ENCODE results near the gene HK2. TPM values are rescaled to one million over a fixed set of nuclear protein-coding genes. Genes with fewer than 3 reads are reported as not detected.

Gene HK2
- total and polyA plus RNA-seq, 2 of the 4 experiments (the other 2 are of a cell fraction) = 17.4 to 20.9 TPM

DNA sequence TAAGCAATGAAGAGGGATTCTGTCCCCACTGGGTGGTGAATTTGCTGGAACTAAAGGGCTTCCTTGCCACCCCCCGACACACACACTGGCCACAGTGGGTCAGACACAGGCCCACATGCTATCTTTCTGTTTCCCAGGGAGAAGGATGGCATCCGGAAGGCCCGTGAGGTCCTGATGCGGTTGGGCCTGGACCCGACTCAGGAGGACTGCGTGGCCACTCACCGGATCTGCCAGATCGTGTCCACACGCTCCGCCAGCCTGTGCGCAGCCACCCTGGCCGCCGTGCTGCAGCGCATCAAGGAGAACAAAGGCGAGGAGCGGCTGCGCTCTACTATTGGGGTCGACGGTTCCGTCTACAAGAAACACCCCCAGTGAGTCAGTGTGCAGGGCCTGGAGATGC, 44.6 kb downstream of the HK2 start:
- no peak overlapping the region for H3K4me3 ChIP-seq (ENCODE audit: insufficient read depth, low read depth, low read length)
- H3K18ac ChIP-seq (ENCODE audit: low read depth, low read length) = no peak overlapping the region
- no peak overlapping the region for H2BK120ac ChIP-seq (ENCODE audit: low read depth, low read length)
- no peak overlapping the region for H4K8ac ChIP-seq (ENCODE audit: low read depth in 2 of 2, low read length in 2 of 2)
- H4K5ac ChIP-seq (ENCODE audit: low read depth, low read length) = no peak overlapping the region
- no peak overlapping the region for H3K27ac ChIP-seq (ENCODE audit: insufficient read depth, low read length)
- ATAC-seq (ENCODE audit: low read depth) (no peak), DNase-seq (no peak)
- H3K14ac ChIP-seq (replicated peaks; ENCODE audit: low read depth, low read length) = no peak overlapping the region
- WGBS, 2 experiments (ENCODE audit: extremely low coverage in 2 of 2, insufficient read length in 1 of 2) = 99% methylated on average over 13 of the region's 20 CpGs; no CpG with 5 or more reads in 1 of the 2 experiments
- H3K23ac ChIP-seq (ENCODE audit: low read depth, low read length) = no peak overlapping the region
- H3K4me1 ChIP-seq (ENCODE audit: control insufficient read depth, insufficient read depth, low read length) = peaks cover 12% of the 10 kb centered on the region
- H4K91ac ChIP-seq (ENCODE audit: insufficient read depth, low read depth, low read length) = no peak overlapping the region
- TF ChIP-seq, protein P1, sequence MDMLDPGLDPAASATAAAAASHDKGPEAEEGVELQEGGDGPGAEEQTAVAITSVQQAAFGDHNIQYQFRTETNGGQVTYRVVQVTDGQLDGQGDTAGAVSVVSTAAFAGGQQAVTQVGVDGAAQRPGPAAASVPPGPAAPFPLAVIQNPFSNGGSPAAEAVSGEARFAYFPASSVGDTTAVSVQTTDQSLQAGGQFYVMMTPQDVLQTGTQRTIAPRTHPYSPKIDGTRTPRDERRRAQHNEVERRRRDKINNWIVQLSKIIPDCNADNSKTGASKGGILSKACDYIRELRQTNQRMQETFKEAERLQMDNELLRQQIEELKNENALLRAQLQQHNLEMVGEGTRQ (IDR thresholded peaks at IDR 0.05; ENCODE audit: low read depth, low read length) = no peak
- TF ChIP-seq BHLHE40 (IDR thresholded peaks at IDR 0.05; ENCODE audit: low read depth, low read length) (no peak), RCOR1 (IDR thresholded peaks at IDR 0.05; ENCODE audit: insufficient replicate concordance, low read length) (no peak), CHD1 (IDR thresholded peaks at IDR 0.05; ENCODE audit: low read depth, low read length) (no peak), CTCF (conservative IDR thresholded peaks at IDR 0.05; ENCODE audit: low read depth, low read length) (no peak), RFX5 (IDR thresholded peaks at IDR 0.05; ENCODE audit: low read depth, low read length) (no peak), NFE2L2 (IDR thresholded peaks at IDR 0.05; ENCODE audit: low read depth, low read length) (no peak), SMC3 (IDR thresholded peaks at IDR 0.05; ENCODE audit: low read depth, low read length) (no peak), MAFK (IDR thresholded peaks at IDR 0.05; ENCODE audit: low read depth, low read length) (no peak)
- no peak overlapping the region for H2AK5ac ChIP-seq (ENCODE audit: low read depth, low read length)
- no peak overlapping the region for H3K9ac ChIP-seq (ENCODE audit: low read depth, low read length)
- H2BK5ac ChIP-seq (ENCODE audit: low read depth, low read length, poor library complexity, severe bottlenecking) = no peak overlapping the region
- no peak overlapping the region for H3K56ac ChIP-seq (ENCODE audit: extremely low read depth, insufficient read depth, low read length)
- H3K9me3 ChIP-seq (ENCODE audit: control insufficient read depth, insufficient read depth, low read length) = no peaks in the 10 kb centered on the region
- no peak overlapping the region for H3K4me2 ChIP-seq (ENCODE audit: low read depth, low read length)
- dilution Hi-C loops (cut with HindIII; ENCODE audit: low sequenced_read_pairs, unreplicated experiment) (no loop called here), in situ Hi-C loops (cut with MboI; ENCODE audit: low sequenced_read_pairs) (loop anchor here (5.0 kb wide), 1 partner anchor 176 kb away; no protein-coding TSS in a partner anchor), intact Hi-C loops (cut with micrococcal nuclease) (no loop called here)
- ChIA-PET CTCF (no interaction called here), POLR2A (ENCODE audit: unreplicated experiment) (no interaction called here)
- H2AFZ ChIP-seq (replicated peaks; ENCODE audit: low read length, poor library complexity) = no peak overlapping the region
- no peak overlapping the region for H3K4ac ChIP-seq (ENCODE audit: low read depth, low read length)
- no peak overlapping the region for H2BK15ac ChIP-seq (ENCODE audit: low read depth, low read length)
- H2BK20ac ChIP-seq (ENCODE audit: low read depth, low read length) = no peak overlapping the region
- peaks cover 4% of the 10 kb centered on the region; the same call in 1 of the 2 replicates for H4K20me1 ChIP-seq (ENCODE audit: insufficient read depth, low read length)
- H3K9me1 ChIP-seq (ENCODE audit: insufficient read depth, low read length) = peaks cover 7% of the 10 kb centered on the region; the same call in 1 of the 2 replicates
- no peak overlapping the region for H2AK9ac ChIP-seq (replicated peaks; ENCODE audit: low read depth, low read length, poor library complexity)
- H3K27me3 ChIP-seq (ENCODE audit: control insufficient read depth, insufficient read depth, low read length) = no peaks in the 10 kb centered on the region
- BruUV-seq (replicated peaks) = no TSS peak
- H3K36me3 ChIP-seq (ENCODE audit: control insufficient read depth, insufficient read depth, low read length) = peaks cover 77% of the 10 kb centered on the region
- peaks cover 16 to 17% of the 10 kb centered on the region in 2 experiments; a peak in 2 of 4 replicates for H3K79me1 ChIP-seq (ENCODE audit: low read depth in 1 of 2, low read length in 2 of 2)

All from IMR-90 (cell line).